HCT116 (cell line): ENCODE data around the gene TBX4. TPM values are rescaled to one million over a fixed set of nuclear protein-coding genes. Genes with fewer than 3 reads are reported as not detected.
"Not testable (repeated sequence)": the region's sequence is repeated elsewhere in the genome, so short reads cannot be mapped to it uniquely, and the experiment has no call there.

ENCODE experiments used
- ATAC-seq: fragments of 200-7000 bp; cut with Tn5 transposase; 2 replicates; pipeline ENCODE4 v1.9.1; 2020; ENCODE audit warnings: mild to moderate bottlenecking, moderate library complexity
- BruUV-seq: library from RNA; stranded (reverse); fragments of 400-500 nt; replicated peaks from 2 replicates; lab custom pipeline; 2021; lab: Mats Ljungman, UMichigan
- CTCF ChIA-PET: fragments of 300-600 bp; sonication (Branson Sonifier 250); formaldehyde crosslinking; loops from one replicate; lab custom pipeline; 2021; ENCODE audit warnings: antibody characterized with exemption; lab: Charles Lee
- POLR2A ChIA-PET: fragments of 300-600, 350-600 bp; sonication (Branson Sonifier 250); formaldehyde crosslinking; loops from one replicate; lab custom pipeline; 2021; ENCODE audit warnings: antibody characterized with exemption; lab: Charles Lee
- RAD21 ChIA-PET, 2 experiments: fragments of 300-600 bp; sonication (Branson Sonifier 250); formaldehyde crosslinking; loops; one replicate each; lab custom pipeline; 2023; ENCODE audit warnings: low total read pairs in 2 of 2; ENCODE audit not compliant: uncharacterized antibody in 2 of 2, unreplicated experiment in 2 of 2, low non-redundant PET in 1 of 2; lab: Charles Lee
- DNase-seq: peaks from one replicate; pipeline ENCODE4 v3.0.0-alpha.2; 2010; ENCODE audit warnings: low read depth, low spot score
- H2AFZ ChIP-seq: fragments of 200-600 bp; shearing (Covaris generic), sonication (generic); 2 replicates; pipeline ENCODE4 v1.6.1; 2017; ENCODE audit warnings: low read depth, mixed run types, mixed read lengths, antibody characterized with exemption, low read length; ENCODE audit not compliant: poor library complexity, severe bottlenecking
- H3K27ac ChIP-seq: 2 replicates; pipeline ENCODE4 v1.5.1; 2012; ENCODE audit warnings: low read depth, low read length
- H3K27me3 ChIP-seq: fragments of 200-600 bp; sonication (generic); 2 replicates; pipeline ENCODE4 v1.6.1; 2016; ENCODE audit warnings: mixed run types, low read length, mixed read lengths; ENCODE audit not compliant: insufficient read depth
- H3K36me3 ChIP-seq, 2 experiments: fragments of 200-500 bp in 1 of 2; fragments of 200-600 bp in 1 of 2; sonication (Bioruptor generic) in 1 of 2; sonication (generic) in 1 of 2; 2 replicates each; pipeline versions ENCODE4 v1.5.1 to v1.6.1; 2014 to 2016; ENCODE audit warnings: low read length in 2 of 2, inconsistent platforms in 1 of 2, mixed read lengths in 1 of 2, mixed run types in 1 of 2; ENCODE audit not compliant: insufficient read depth in 2 of 2, control insufficient read depth in 1 of 2
- H3K4me1 ChIP-seq, 2 experiments: fragments of 200-600 bp in 1 of 2; sonication (generic) in 1 of 2; 2 replicates each; pipeline versions ENCODE4 v1.5.1 to v1.6.1; 2012 to 2017; ENCODE audit warnings: low read length in 2 of 2, inconsistent platforms in 1 of 2, mild to moderate bottlenecking in 1 of 2, mixed read lengths in 1 of 2, mixed run types in 1 of 2, moderate library complexity in 1 of 2; ENCODE audit not compliant: insufficient read depth in 2 of 2, control insufficient read depth in 1 of 2
- H3K4me2 ChIP-seq: fragments of 200-600 bp; sonication (generic); 2 replicates; pipeline ENCODE4 v1.6.1; 2017; ENCODE audit warnings: mixed run types, low read length, mixed read lengths
- H3K4me3 ChIP-seq, 2 experiments: fragments of 200-600 bp in 1 of 2; sonication (generic) in 1 of 2; replicated peaks in 1 of 2; 2 replicates each; pipeline ENCODE4 v1.5.1; 2011 to 2016; ENCODE audit warnings: low read length in 2 of 2, control low read depth in 1 of 2, low read depth in 1 of 2, mild to moderate bottlenecking in 1 of 2, mixed read lengths in 1 of 2, mixed run types in 1 of 2
- H3K79me2 ChIP-seq: fragments of 200-600 bp; sonication (generic); 2 replicates; pipeline ENCODE4 v1.6.1; 2017; ENCODE audit warnings: mild to moderate bottlenecking, mixed run types, low read length, moderate library complexity, mixed read lengths; ENCODE audit not compliant: insufficient read depth
- H3K9ac ChIP-seq: fragments of 200-600 bp; sonication (generic); 2 replicates; pipeline ENCODE4 v1.6.1; 2016; ENCODE audit warnings: low read length, mixed read lengths
- H3K9me2 ChIP-seq: fragments of 200-600 bp; sonication (generic), shearing (Covaris generic); 2 replicates; pipeline ENCODE4 v1.6.1; 2017; ENCODE audit warnings: mixed run types, mild to moderate bottlenecking, moderate library complexity; ENCODE audit not compliant: insufficient read depth
- H3K9me3 ChIP-seq, 2 experiments: fragments of 200-500 bp in 1 of 2; fragments of 200-600 bp in 1 of 2; sonication (Bioruptor generic) in 1 of 2; sonication (generic) in 1 of 2; 2 replicates each; pipeline ENCODE4 v1.6.1; 2014 to 2017; ENCODE audit warnings: low read length in 2 of 2, mixed read lengths in 2 of 2, inconsistent platforms in 1 of 2, low read depth in 1 of 2, mild to moderate bottlenecking in 1 of 2, mixed run types in 1 of 2, moderate library complexity in 1 of 2; ENCODE audit not compliant: control insufficient read depth in 1 of 2, insufficient read depth in 1 of 2
- H4K20me1 ChIP-seq: fragments of 200-600 bp; sonication (generic), shearing (Covaris generic); 2 replicates; pipeline ENCODE4 v1.6.1; 2017; ENCODE audit warnings: mixed run types, mild to moderate bottlenecking, moderate library complexity; ENCODE audit not compliant: insufficient read depth
- CEBPB ChIP-seq: IDR thresholded peaks from 2 replicates; pipeline ENCODE4 v1.6.1; 2012; ENCODE audit warnings: low read depth
- ELF1 ChIP-seq: IDR thresholded peaks from 2 replicates; pipeline ENCODE4 v1.6.1; 2012; ENCODE audit warnings: low read depth, borderline replicate concordance
- JUND ChIP-seq: IDR thresholded peaks from 2 replicates; pipeline ENCODE4 v1.6.1; 2012
- ZFX ChIP-seq: fragments of 450-650 bp; IDR thresholded peaks from 2 replicates; pipeline ENCODE4 v1.6.1; 2017
- intact Hi-C: fragments of 100-400 bp; cut with micrococcal nuclease; formaldehyde crosslinking; loops from 2 replicates; pipeline ENCODE4 v1.10.0; 2022
- total RNA-seq: library from RNA; stranded (reverse); gene quantifications from one replicate; pipeline ENCODE4 v1.2.1, GENCODE V29; 2021; ENCODE audit not compliant: unreplicated experiment
- TF ChIP-seq, protein P1 (sequence below): IDR thresholded peaks from 2 replicates; pipeline ENCODE4 v1.6.1; 2012; ENCODE audit warnings: low read depth

The TBX4 gene
- total RNA-seq, 1 experiment from 2014 or later, result 0.27 TPM

DNA sequence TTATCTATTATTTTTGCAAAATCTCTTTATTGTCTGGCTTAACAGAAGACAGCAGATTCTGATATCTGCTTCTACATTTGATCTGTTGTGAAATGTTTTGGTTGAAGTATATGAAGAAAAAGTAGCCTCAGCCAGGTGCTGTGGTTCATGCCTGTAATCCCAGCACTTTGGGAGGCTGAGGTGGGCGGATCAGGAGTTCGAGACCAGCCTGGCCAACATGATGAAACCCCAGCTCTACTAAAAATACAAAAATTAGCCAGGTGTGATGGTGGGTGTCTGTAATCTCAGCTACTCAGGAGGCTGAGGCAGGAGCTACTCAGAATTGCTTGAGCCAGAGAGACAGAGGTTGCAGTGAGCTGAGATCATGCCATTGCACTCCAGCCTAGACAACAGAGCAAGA is 75.2 kb downstream of the TBX4 start:
- H2AFZ ChIP-seq, ATAC-seq, H3K27ac ChIP-seq, H3K4me3 ChIP-seq, intact Hi-C loops, CTCF ChIA-PET, H3K36me3 ChIP-seq, H4K20me1 ChIP-seq, POLR2A ChIA-PET, H3K4me2 ChIP-seq, DNase-seq, BruUV-seq, H3K9ac ChIP-seq, RAD21 ChIA-PET, H3K27me3 ChIP-seq, H3K9me2 ChIP-seq, H3K4me1 ChIP-seq, H3K79me2 ChIP-seq, H3K9me3 ChIP-seq: not testable (repeated sequence)

DNA sequence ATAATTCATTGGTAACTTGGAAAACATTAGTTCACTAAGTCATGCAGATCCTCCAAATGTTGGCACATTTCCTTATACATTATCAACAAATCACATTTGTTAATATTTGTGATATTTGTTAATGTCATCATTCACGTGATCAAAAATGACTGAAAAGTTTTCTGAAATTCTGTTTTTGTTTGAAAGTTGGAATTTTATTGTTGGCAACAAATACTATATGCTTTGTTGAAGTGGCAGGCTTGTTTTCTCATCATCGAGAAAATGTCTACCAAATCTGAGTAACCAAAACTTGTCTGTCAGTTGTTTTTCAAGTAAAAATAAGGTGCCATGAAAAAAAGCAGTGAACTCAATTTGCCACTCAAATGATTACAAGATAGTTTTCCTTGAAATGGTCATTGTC is 75.9 kb downstream of the TBX4 start:
- Histone ChIP-seq H3K9me2 (no peaks in the 10 kb centered on the region), H3K27me3 (no peaks in the 10 kb centered on the region), H3K4me1 (peaks cover 0 to 4% of the 10 kb centered on the region in 2 experiments; a peak in 1 of 4 replicates), H4K20me1 (no peaks in the 10 kb centered on the region), H3K36me3 (no peaks in the 10 kb centered on the region), H3K9ac (no peak overlapping the region), H3K4me2 (no peak overlapping the region), H3K79me2 (no peaks in the 10 kb centered on the region), H2AFZ (no peak overlapping the region), H3K9me3 (no peaks in the 10 kb centered on the region), H3K27ac (no peak overlapping the region), H3K4me3 (no peak overlapping the region)
- ATAC-seq (no peak), DNase-seq (no peak)
- POLR2A ChIA-PET, result no interaction called here
- no TSS peak for BruUV-seq
- RAD21 ChIA-PET, result no interaction called here
- CTCF ChIA-PET, result no interaction called here
- TF ChIP-seq ELF1 (no peak), JUND (no peak), ZFX (no peak), CEBPB (no peak)
- TF ChIP-seq, protein P1, sequence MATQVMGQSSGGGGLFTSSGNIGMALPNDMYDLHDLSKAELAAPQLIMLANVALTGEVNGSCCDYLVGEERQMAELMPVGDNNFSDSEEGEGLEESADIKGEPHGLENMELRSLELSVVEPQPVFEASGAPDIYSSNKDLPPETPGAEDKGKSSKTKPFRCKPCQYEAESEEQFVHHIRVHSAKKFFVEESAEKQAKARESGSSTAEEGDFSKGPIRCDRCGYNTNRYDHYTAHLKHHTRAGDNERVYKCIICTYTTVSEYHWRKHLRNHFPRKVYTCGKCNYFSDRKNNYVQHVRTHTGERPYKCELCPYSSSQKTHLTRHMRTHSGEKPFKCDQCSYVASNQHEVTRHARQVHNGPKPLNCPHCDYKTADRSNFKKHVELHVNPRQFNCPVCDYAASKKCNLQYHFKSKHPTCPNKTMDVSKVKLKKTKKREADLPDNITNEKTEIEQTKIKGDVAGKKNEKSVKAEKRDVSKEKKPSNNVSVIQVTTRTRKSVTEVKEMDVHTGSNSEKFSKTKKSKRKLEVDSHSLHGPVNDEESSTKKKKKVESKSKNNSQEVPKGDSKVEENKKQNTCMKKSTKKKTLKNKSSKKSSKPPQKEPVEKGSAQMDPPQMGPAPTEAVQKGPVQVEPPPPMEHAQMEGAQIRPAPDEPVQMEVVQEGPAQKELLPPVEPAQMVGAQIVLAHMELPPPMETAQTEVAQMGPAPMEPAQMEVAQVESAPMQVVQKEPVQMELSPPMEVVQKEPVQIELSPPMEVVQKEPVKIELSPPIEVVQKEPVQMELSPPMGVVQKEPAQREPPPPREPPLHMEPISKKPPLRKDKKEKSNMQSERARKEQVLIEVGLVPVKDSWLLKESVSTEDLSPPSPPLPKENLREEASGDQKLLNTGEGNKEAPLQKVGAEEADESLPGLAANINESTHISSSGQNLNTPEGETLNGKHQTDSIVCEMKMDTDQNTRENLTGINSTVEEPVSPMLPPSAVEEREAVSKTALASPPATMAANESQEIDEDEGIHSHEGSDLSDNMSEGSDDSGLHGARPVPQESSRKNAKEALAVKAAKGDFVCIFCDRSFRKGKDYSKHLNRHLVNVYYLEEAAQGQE, result no peak
- intact Hi-C loops, result no loop called here
